A549 (cell line): ENCODE results near the gene MED9. TPM values are rescaled to one million over a fixed set of nuclear protein-coding genes. Genes with fewer than 3 reads are reported as not detected.

Source experiments
- ATOH8 ChIP-seq: fragments of 250-450 bp; sonication (Bioruptor Pico); IDR thresholded peaks from 2 replicates; pipeline ENCODE4 v1.5.0; 2020; ENCODE audit warnings: low read depth, mild to moderate bottlenecking, moderate library complexity
- CBX2 ChIP-seq: fragments of 200-600 bp; sonication (generic); IDR thresholded peaks from 2 replicates; pipeline ENCODE4 v1.6.1; 2016; ENCODE audit warnings: low read depth, mild to moderate bottlenecking, borderline replicate concordance
- CBX8 ChIP-seq: fragments of 200-600 bp; sonication (generic); IDR thresholded peaks from 2 replicates; pipeline ENCODE4 v1.6.1; 2016
- CEBPB ChIP-seq, 2 experiments: fragments of >200 bp in 1 of 2; sonication (Bioruptor Twin) in 1 of 2; formaldehyde crosslinking in 1 of 2; IDR thresholded peaks; 2 replicates each; pipeline ENCODE4 v1.6.1; 2012 to 2016
- CHD4 ChIP-seq: fragments of 200-600 bp; sonication (generic); IDR thresholded peaks from 2 replicates; pipeline ENCODE4 v1.6.1; 2016; ENCODE audit warnings: antibody characterized with exemption, mild to moderate bottlenecking, borderline replicate concordance
- EHF ChIP-seq: fragments of 250-450 bp; sonication (Bioruptor Pico); IDR thresholded peaks from 2 replicates; pipeline ENCODE4 v1.5.0; 2020; ENCODE audit warnings: mild to moderate bottlenecking
- EHMT2 ChIP-seq: fragments of 200-600 bp; sonication (generic); IDR thresholded peaks from 2 replicates; pipeline ENCODE4 v1.6.1; 2016; ENCODE audit warnings: antibody characterized with exemption, low read depth, mild to moderate bottlenecking, moderate library complexity
- FOSL2 ChIP-seq, 2 experiments: fragments of 450-650 bp in 1 of 2; fragments of >200 bp in 1 of 2; sonication (Bioruptor Twin) in 1 of 2; formaldehyde crosslinking; IDR thresholded peaks; 2 replicates each; pipeline versions ENCODE4 v1.5.0 to v1.6.1; 2016 to 2020; ENCODE audit warnings: mild to moderate bottlenecking in 1 of 2, moderate library complexity in 1 of 2
- GATA3 ChIP-seq: IDR thresholded peaks from 2 replicates; pipeline ENCODE4 v1.6.1; 2012; ENCODE audit warnings: borderline replicate concordance
- HEYL ChIP-seq: fragments of 250-450 bp; sonication (Bioruptor Pico); IDR thresholded peaks from 2 replicates; pipeline ENCODE4 v1.8.0; 2021; ENCODE audit warnings: mild to moderate bottlenecking, moderate library complexity
- HMGXB4 ChIP-seq: fragments of 250-450 bp; sonication (Bioruptor Pico); IDR thresholded peaks from 2 replicates; pipeline ENCODE4 v1.5.0; 2021; ENCODE audit warnings: mild to moderate bottlenecking, moderate library complexity, borderline replicate concordance
- HOXB5 ChIP-seq: fragments of 250-450 bp; sonication (Bioruptor Pico); IDR thresholded peaks from 2 replicates; pipeline ENCODE4 v1.5.0; 2020; ENCODE audit warnings: mild to moderate bottlenecking, moderate library complexity
- JUN ChIP-seq, 2 experiments: fragments of >200 bp; sonication (Bioruptor Twin); formaldehyde crosslinking; IDR thresholded peaks; 2 replicates in 1 of 2; 3 replicates in 1 of 2; pipeline ENCODE4 v1.6.1; 2016 to 2017
- KDM1A ChIP-seq: fragments of 200-600 bp; sonication (generic); IDR thresholded peaks from 2 replicates; pipeline ENCODE4 v1.6.1; 2016; ENCODE audit warnings: low read depth, mild to moderate bottlenecking
- MAFK ChIP-seq: fragments of 450-650 bp; IDR thresholded peaks from 2 replicates; pipeline ENCODE4 v1.6.1; 2014; ENCODE audit not compliant: partially characterized antibody
- NFE2L2 ChIP-seq: fragments of 150-350 bp; conservative IDR thresholded peaks from 2 replicates; pipeline ENCODE4 v1.6.1; 2014; ENCODE audit warnings: low read length
- NR3C1 ChIP-seq: fragments of >200 bp; sonication (Bioruptor Twin); formaldehyde crosslinking; IDR thresholded peaks from 3 replicates; pipeline ENCODE4 v1.6.1; 2017
- PBX3 ChIP-seq: IDR thresholded peaks from 2 replicates; pipeline ENCODE4 v1.6.1; 2012
- SREBF2 ChIP-seq: fragments of 450-650 bp; IDR thresholded peaks from 2 replicates; pipeline ENCODE4 v1.6.1; 2014; ENCODE audit warnings: mild to moderate bottlenecking, moderate library complexity
- TP53 ChIP-seq: fragments of 250-450 bp; sonication (Bioruptor Pico); IDR thresholded peaks from 2 replicates; pipeline ENCODE4 v1.5.0; 2021; ENCODE audit warnings: mild to moderate bottlenecking, moderate library complexity
- USF2 ChIP-seq: fragments of 450-650 bp; IDR thresholded peaks from 2 replicates; pipeline ENCODE4 v1.6.1; 2014; ENCODE audit warnings: antibody characterized with exemption
- ZC3H11A ChIP-seq: fragments of 450-650 bp; IDR thresholded peaks from 2 replicates; pipeline ENCODE4 v1.6.1; 2014; ENCODE audit warnings: antibody characterized with exemption, mild to moderate bottlenecking
- ZNF302 ChIP-seq: fragments of 250-450 bp; sonication (Bioruptor Pico); IDR thresholded peaks from 2 replicates; pipeline ENCODE4 v1.9.0; 2021; ENCODE audit warnings: inconsistent platforms, mild to moderate bottlenecking, moderate library complexity
- ZSCAN20 ChIP-seq: fragments of 250-450 bp; sonication (Bioruptor Pico); IDR thresholded peaks from 2 replicates; pipeline ENCODE4 v1.8.0; 2022; ENCODE audit warnings: mild to moderate bottlenecking, moderate library complexity
- polyA plus RNA-seq, 4 experiments: library from polyadenylated mRNA; depleted of rRNA in 3 of 4; stranded (reverse); fragments of >200 nt; fragmentation: RNase III in 1 of 4; extraction: RNeasy Plus Mini Kit Qiagen cat#74134 plus additional on column Dnase treatment in 1 of 4; gene quantifications; 2 replicates in 3 of 4; 3 replicates in 1 of 4; pipeline ENCODE4 v1.2.3, GENCODE V29; 2011 to 2017
- TF ChIP-seq, protein P1 (sequence below): fragments of 200-600 bp; sonication (generic); IDR thresholded peaks from 2 replicates; pipeline ENCODE4 v1.6.1; 2016; ENCODE audit warnings: antibody characterized with exemption, mild to moderate bottlenecking, moderate library complexity
- TF ChIP-seq, protein P2 (sequence below): fragments of >200 bp; sonication (Bioruptor Twin); formaldehyde crosslinking; IDR thresholded peaks from 2 replicates; pipeline ENCODE4 v1.6.1; 2016
- TF ChIP-seq, protein P3 (sequence below): IDR thresholded peaks from 2 replicates; pipeline ENCODE4 v1.6.1; 2012; ENCODE audit warnings: low read depth, borderline replicate concordance

MED9 gene
- polyA plus RNA-seq, 2 of the 4 experiments (the other 2 are of a cell fraction), result 15.2 to 17.4 TPM

GRCh38 chr17:17445925-17446665 lies 30.7 kb upstream of the MED9 start (continued):
- TF ChIP-seq CHD4, result no peak
- TF ChIP-seq HEYL (CRISPR knock-in tag), result no peak
- TF ChIP-seq, protein P1, sequence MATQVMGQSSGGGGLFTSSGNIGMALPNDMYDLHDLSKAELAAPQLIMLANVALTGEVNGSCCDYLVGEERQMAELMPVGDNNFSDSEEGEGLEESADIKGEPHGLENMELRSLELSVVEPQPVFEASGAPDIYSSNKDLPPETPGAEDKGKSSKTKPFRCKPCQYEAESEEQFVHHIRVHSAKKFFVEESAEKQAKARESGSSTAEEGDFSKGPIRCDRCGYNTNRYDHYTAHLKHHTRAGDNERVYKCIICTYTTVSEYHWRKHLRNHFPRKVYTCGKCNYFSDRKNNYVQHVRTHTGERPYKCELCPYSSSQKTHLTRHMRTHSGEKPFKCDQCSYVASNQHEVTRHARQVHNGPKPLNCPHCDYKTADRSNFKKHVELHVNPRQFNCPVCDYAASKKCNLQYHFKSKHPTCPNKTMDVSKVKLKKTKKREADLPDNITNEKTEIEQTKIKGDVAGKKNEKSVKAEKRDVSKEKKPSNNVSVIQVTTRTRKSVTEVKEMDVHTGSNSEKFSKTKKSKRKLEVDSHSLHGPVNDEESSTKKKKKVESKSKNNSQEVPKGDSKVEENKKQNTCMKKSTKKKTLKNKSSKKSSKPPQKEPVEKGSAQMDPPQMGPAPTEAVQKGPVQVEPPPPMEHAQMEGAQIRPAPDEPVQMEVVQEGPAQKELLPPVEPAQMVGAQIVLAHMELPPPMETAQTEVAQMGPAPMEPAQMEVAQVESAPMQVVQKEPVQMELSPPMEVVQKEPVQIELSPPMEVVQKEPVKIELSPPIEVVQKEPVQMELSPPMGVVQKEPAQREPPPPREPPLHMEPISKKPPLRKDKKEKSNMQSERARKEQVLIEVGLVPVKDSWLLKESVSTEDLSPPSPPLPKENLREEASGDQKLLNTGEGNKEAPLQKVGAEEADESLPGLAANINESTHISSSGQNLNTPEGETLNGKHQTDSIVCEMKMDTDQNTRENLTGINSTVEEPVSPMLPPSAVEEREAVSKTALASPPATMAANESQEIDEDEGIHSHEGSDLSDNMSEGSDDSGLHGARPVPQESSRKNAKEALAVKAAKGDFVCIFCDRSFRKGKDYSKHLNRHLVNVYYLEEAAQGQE, result no peak
- peak; percentile 33; the same call in 1 of the 2 replicates for TF ChIP-seq EHF (CRISPR knock-in tag)
- peak; percentile 100 for TF ChIP-seq GATA3
- TF ChIP-seq USF2, result no peak
- peak; percentile 67; the same call in 1 of the 2 replicates for TF ChIP-seq FOSL2 (IDR thresholded peaks at IDR 0.05)
- peak; percentile 73; the same call in 1 of the 2 replicates for TF ChIP-seq FOSL2 (CRISPR knock-in tag; IDR thresholded peaks at IDR 0.05)
- no peak for TF ChIP-seq NR3C1
- no peak for TF ChIP-seq ZC3H11A
- no peak for TF ChIP-seq ZNF302 (CRISPR knock-in tag)
- TF ChIP-seq, protein P2, sequence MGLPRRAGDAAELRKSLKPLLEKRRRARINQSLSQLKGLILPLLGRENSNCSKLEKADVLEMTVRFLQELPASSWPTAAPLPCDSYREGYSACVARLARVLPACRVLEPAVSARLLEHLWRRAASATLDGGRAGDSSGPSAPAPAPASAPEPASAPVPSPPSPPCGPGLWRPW, result peak; percentile 32; the same call in 1 of the 2 replicates
- TF ChIP-seq TP53 (CRISPR knock-in tag), result no peak
- no peak for TF ChIP-seq CBX2
- TF ChIP-seq JUN (IDR thresholded peaks at IDR 0.05), result peak; percentile 99
- TF ChIP-seq KDM1A, result no peak
- peak; percentile 52 to 79; a peak in 3 of 4 replicates for TF ChIP-seq CEBPB (IDR thresholded peaks at IDR 0.05)
- no peak for TF ChIP-seq NFE2L2
- TF ChIP-seq HOXB5, result 0 out of 2 replicates have a peak, but pooled peaks have one; percentile 23
- peak; percentile 74 for TF ChIP-seq PBX3
- TF ChIP-seq CBX8, result no peak
- no peak for TF ChIP-seq ZSCAN20 (CRISPR knock-in tag)
- no peak for TF ChIP-seq HMGXB4 (CRISPR knock-in tag)
- TF ChIP-seq, protein P3, sequence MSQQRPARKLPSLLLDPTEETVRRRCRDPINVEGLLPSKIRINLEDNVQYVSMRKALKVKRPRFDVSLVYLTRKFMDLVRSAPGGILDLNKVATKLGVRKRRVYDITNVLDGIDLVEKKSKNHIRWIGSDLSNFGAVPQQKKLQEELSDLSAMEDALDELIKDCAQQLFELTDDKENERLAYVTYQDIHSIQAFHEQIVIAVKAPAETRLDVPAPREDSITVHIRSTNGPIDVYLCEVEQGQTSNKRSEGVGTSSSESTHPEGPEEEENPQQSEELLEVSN, result 0 out of 2 replicates have a peak, but pooled peaks have one; percentile 18
- TF ChIP-seq SREBF2, result no peak
- TF ChIP-seq ATOH8 (CRISPR knock-in tag), result no peak
- TF ChIP-seq MAFK, result peak; percentile 96
- no peak for TF ChIP-seq EHMT2
